Coronary artery (tissue), 2 donors: ENCODE measurements around the gene GPC3.

ENCODE experiments used
- DNase-seq: peaks from one replicate; pipeline ENCODE4 v3.0.0-alpha.2; 2017; ENCODE audit warnings: low spot score
- H3K27ac ChIP-seq, 2 donors: fragments of 200-600 bp; sonication (generic); one replicate each; pipeline ENCODE4 v1.5.1; 2016 to 2019
- H3K4me3 ChIP-seq: fragments of 200-600 bp; sonication (generic); 2 replicates; pipeline ENCODE4 v1.5.1; 2016; ENCODE audit warnings: mild to moderate bottlenecking, moderate library complexity
- TF ChIP-seq, protein P1 (sequence below): fragments of 200-600 bp; sonication (generic); IDR thresholded peaks from one replicate; pipeline ENCODE4 v1.5.1; 2019; ENCODE audit warnings: antibody characterized with exemption

Gene GPC3

DNA sequence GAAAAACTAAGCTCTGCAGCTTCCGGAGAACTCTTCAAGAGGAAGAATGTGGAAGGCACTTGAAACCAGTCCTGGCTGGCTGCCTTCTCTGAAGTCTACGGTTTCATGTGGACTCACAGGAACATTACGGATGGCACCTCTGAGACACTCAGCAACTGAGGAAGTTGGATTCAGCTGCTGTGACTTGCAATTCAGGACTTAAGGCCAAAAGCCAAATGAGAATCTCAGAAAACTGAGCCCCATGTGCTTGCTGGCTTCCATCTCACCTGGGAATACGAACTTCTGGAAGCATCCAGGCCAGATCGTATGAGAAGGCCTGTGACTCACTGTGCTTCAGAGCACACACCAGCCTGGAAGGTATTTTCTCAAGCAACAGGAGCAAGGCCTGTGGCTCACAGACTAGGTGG, 462.3 kb downstream of the GPC3 start:
- Histone ChIP-seq H3K4me3 (no peak overlapping the region), H3K27ac (no peak overlapping the region)
- TF ChIP-seq, protein P1, sequence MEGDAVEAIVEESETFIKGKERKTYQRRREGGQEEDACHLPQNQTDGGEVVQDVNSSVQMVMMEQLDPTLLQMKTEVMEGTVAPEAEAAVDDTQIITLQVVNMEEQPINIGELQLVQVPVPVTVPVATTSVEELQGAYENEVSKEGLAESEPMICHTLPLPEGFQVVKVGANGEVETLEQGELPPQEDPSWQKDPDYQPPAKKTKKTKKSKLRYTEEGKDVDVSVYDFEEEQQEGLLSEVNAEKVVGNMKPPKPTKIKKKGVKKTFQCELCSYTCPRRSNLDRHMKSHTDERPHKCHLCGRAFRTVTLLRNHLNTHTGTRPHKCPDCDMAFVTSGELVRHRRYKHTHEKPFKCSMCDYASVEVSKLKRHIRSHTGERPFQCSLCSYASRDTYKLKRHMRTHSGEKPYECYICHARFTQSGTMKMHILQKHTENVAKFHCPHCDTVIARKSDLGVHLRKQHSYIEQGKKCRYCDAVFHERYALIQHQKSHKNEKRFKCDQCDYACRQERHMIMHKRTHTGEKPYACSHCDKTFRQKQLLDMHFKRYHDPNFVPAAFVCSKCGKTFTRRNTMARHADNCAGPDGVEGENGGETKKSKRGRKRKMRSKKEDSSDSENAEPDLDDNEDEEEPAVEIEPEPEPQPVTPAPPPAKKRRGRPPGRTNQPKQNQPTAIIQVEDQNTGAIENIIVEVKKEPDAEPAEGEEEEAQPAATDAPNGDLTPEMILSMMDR: no peak
- no peak for DNase-seq

GRCh38 chrX:133516686-133517085, 468.7 kb downstream of the GPC3 start:
- Histone ChIP-seq H3K4me3 (no peak overlapping the region), H3K27ac (no peak overlapping the region)
- DNase-seq: no peak
- TF ChIP-seq, protein P1: no peak

DNA sequence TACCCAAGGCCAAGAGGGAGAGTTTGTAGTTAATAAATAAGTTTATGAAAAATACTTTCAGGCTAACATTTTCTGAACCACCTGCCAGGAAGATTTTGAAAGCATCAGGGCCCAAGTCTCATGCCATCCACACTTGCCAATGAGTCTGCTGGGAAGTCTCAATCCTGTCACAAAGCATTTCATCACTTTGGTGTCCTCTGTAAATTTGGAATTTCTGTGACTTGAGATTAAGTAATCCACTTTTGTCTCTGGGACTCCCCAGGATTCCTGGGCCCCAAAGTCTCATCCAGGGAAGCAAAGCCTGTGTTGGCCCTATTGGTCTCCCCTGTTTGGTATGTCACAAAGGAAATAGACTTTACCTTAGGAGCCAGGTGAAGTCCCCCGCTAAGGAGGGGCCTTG, 470.9 kb downstream of the GPC3 start:
- no peak for DNase-seq
- H3K27ac ChIP-seq: no peak overlapping the region
- TF ChIP-seq, protein P1: no peak
- no peak overlapping the region for H3K4me3 ChIP-seq

DNA sequence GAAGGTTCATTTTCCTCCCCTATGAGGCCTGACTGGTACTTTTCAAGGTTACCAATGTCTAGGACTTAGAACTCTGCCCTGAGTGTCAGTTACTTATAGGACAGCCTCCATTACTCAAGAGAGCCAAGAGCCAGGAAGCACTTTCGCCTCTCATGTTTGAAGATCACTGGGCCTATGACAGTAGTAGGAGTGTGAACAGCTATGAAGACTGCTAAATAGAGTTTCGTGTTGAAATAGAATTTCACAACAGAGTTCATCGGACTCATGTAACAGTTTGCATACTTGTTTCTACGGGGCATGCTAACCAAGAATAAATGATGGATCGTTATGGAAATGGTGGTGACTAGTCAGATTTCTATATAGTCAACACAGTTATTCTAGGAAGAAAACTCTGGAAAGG, 472.3 kb downstream of the GPC3 start:
- TF ChIP-seq, protein P1: no peak
- H3K27ac ChIP-seq: no peak overlapping the region
- no peak for DNase-seq
- no peak overlapping the region for H3K4me3 ChIP-seq

DNA sequence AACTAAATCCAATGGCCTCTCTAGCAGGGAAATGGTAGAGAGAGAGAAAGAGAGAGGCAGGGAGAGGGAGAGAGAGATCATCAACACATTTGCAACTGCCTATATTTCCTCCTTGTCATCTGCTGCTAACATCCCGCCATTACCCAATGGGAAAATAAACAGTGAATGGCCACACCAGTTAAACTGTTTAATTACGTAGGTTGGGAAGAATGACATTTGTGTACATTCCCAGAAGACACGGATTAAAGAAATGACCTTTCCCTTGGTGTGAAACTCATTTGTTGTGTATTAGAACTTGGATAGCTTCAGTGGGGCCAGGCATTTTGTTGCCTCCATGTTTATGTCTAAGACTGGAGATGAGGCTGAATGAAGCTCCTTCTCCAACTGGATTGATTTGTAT, 474.4 kb downstream of the GPC3 start:
- H3K27ac ChIP-seq: no peak overlapping the region
- TF ChIP-seq, protein P1: no peak
- H3K4me3 ChIP-seq: no peak overlapping the region
- no peak for DNase-seq

- Histone ChIP-seq H3K27ac (no peak overlapping the region), H3K4me3 (no peak overlapping the region)
- TF ChIP-seq, protein P1: no peak
- DNase-seq: no peak
Observed at GRCh38 chrX:133497356-133497755, 488.0 kb downstream of the GPC3 start.

DNA sequence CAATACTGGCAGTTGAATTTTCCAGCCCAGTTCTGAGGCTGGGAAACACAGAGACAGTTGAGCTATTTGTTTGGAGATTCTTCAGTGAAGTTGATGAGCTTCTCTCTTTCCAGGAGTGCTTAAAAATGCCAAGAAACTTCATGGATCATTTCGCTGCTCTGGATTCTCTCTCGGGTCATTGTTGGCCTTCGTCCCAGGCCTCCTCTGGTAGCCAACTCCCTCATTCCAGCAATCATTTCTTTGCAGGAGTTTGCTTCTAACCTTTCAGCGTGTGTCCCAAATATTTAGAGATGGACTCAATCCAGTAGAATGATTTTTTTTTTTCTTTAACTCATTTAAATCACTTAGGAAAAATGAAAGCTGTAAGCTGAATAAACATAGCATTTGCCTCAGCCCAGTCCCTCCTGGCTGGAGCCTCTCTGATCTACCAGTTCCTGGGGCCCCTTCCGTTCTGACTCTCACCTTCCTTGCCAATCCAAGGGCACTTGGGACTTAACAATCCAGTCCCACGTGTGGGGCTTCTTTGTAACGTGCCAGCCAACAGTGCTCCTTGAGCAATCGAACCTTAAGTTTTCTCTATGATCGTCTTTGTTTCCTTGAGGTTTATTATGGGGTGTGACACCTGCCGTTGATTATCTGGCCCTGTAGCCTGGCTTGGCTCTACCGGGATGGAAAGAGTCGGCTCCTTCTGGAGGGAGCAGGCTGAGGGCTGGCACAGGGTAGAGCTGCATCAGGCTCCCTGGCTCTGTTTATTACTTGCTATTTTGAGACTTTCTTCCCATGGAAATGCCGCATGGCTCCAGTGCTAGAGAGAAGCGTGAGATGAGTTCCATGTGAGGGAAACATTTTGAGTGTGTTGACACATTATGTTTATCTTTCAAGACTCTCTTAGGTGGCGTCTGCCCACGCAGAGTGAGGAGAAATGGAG, 489.7 kb downstream of the GPC3 start:
- Histone ChIP-seq H3K4me3 (peak overlapping the region; percentile 4), H3K27ac (peak overlapping the region; percentile 50 to 57)
- TF ChIP-seq, protein P1: no peak
- peak; percentile 75 for DNase-seq
